ENCODE data around the gene EXOSC7. TPM values are rescaled to one million over a fixed set of nuclear protein-coding genes. Genes with fewer than 3 reads are reported as not detected.

Gene EXOSC7
- total and polyA plus RNA-seq, 9 of the 15 experiments (the other 6 are each of a cell fraction or from before 2014, with no cell fraction given), result 88.5 to 237 (median 112) TPM

- TF ChIP-seq TCF15 (CRISPR knock-in tag; IDR thresholded peaks at IDR 0.05), result no peak
- no peak for TF ChIP-seq HDAC6 (IDR thresholded peaks at IDR 0.05; ENCODE audit: low read depth, low read length)
- no peak for TF ChIP-seq MLLT1 (IDR thresholded peaks at IDR 0.05)
- no peak for TF ChIP-seq KDM1A (IDR thresholded peaks at IDR 0.05)
- no peak for TF ChIP-seq ZNF143 (CRISPR knock-in tag; IDR thresholded peaks at IDR 0.05)
- no peak for TF ChIP-seq ERF (CRISPR knock-in tag; IDR thresholded peaks at IDR 0.05)
- TF ChIP-seq HDAC2 (IDR thresholded peaks at IDR 0.05), result no peak
- TF ChIP-seq EHMT2 (IDR thresholded peaks at IDR 0.05), result no peak
- TF ChIP-seq STAT5A (IDR thresholded peaks at IDR 0.05; ENCODE audit: borderline replicate concordance, low read length), result no peak
- no peak for TF ChIP-seq NUFIP1 (IDR thresholded peaks at IDR 0.05; ENCODE audit: partially characterized antibody)
- TF ChIP-seq ELK3 (CRISPR knock-in tag; IDR thresholded peaks at IDR 0.05), result no peak
- no peak for TF ChIP-seq ZNF695 (CRISPR knock-in tag; IDR thresholded peaks at IDR 0.05)
- TF ChIP-seq CBX5 (IDR thresholded peaks at IDR 0.05; ENCODE audit: borderline replicate concordance, low read depth), result no peak
- TF ChIP-seq SPI1 (IDR thresholded peaks at IDR 0.05; ENCODE audit: borderline replicate concordance, low read depth, low read length), result peak; percentile 77
- no peak for TF ChIP-seq MAFG (tag; conservative IDR thresholded peaks at IDR 0.05)
- peak; percentile 14; the same call in 1 of the 2 replicates for TF ChIP-seq ZNF584 (CRISPR knock-in tag; IDR thresholded peaks at IDR 0.05; ENCODE audit: low read depth)
- no peak for TF ChIP-seq RUNX1 (IDR thresholded peaks at IDR 0.05; ENCODE audit: low read depth)
- no peak for TF ChIP-seq ZNF197 (CRISPR knock-in tag; IDR thresholded peaks at IDR 0.05; ENCODE audit: low read depth)
- no peak for TF ChIP-seq ZNF408 (CRISPR knock-in tag; IDR thresholded peaks at IDR 0.05; ENCODE audit: low read depth)
- no peak for TF ChIP-seq IRF2 (CRISPR knock-in tag; IDR thresholded peaks at IDR 0.05)
- TF ChIP-seq SMARCE1 (IDR thresholded peaks at IDR 0.05), result no peak
Measured at GRCh38 chr3:45059132-45059531, 83.1 kb downstream of the EXOSC7 start (continued).

All from K562 (cell line).